Trophoblast cell (in vitro differentiated cells and primary cell): ENCODE data around the gene PLXDC2.

Source experiments
- DNase-seq, 2 donors: peaks; one replicate each; pipeline ENCODE4 v3.0.0-alpha.2; 2016
- H2AFZ ChIP-seq: 2 replicates; pipeline ENCODE4 v1.6.1; 2013; ENCODE audit warnings: low read length, moderate library complexity, mild to moderate bottlenecking; ENCODE audit not compliant: insufficient read depth, poor library complexity
- H2AK5ac ChIP-seq: 2 replicates; pipeline ENCODE4 v1.6.1; 2013; ENCODE audit warnings: mild to moderate bottlenecking, low read length
- H2BK120ac ChIP-seq: 2 replicates; pipeline ENCODE4 v1.6.1; 2013; ENCODE audit warnings: low read length, mild to moderate bottlenecking, moderate library complexity; ENCODE audit not compliant: insufficient read depth, poor library complexity
- H2BK12ac ChIP-seq: 2 replicates; pipeline ENCODE4 v1.6.1; 2013; ENCODE audit warnings: mild to moderate bottlenecking, low read length, moderate library complexity
- H2BK5ac ChIP-seq: 2 replicates; pipeline ENCODE4 v1.6.1; 2013; ENCODE audit warnings: low read length, low read depth, moderate library complexity, mild to moderate bottlenecking; ENCODE audit not compliant: poor library complexity
- H3K14ac ChIP-seq: 2 replicates; pipeline ENCODE4 v1.6.1; 2013; ENCODE audit warnings: mild to moderate bottlenecking, low read length
- H3K18ac ChIP-seq: 2 replicates; pipeline ENCODE4 v1.6.1; 2013; ENCODE audit warnings: mild to moderate bottlenecking, low read length
- H3K23ac ChIP-seq: 2 replicates; pipeline ENCODE4 v1.6.1; 2013; ENCODE audit warnings: low read length
- H3K27ac ChIP-seq: 2 replicates; pipeline ENCODE4 v1.5.1; 2013; ENCODE audit warnings: low read depth, mild to moderate bottlenecking, inconsistent platforms, low read length, moderate library complexity
- H3K27me3 ChIP-seq: 2 replicates; pipeline ENCODE4 v1.6.1; 2013; ENCODE audit warnings: inconsistent platforms, mild to moderate bottlenecking, low read length, moderate library complexity; ENCODE audit not compliant: insufficient read depth
- H3K36me3 ChIP-seq, 2 experiments: 1 replicate in 1 of 2; 2 replicates in 1 of 2; pipeline ENCODE4 v1.6.1; 2013; ENCODE audit warnings: low read length in 2 of 2, mild to moderate bottlenecking in 2 of 2, moderate library complexity in 1 of 2; ENCODE audit not compliant: insufficient read depth in 2 of 2, control insufficient read depth in 1 of 2
- H3K4ac ChIP-seq: 2 replicates; pipeline ENCODE4 v1.6.1; 2013; ENCODE audit warnings: low read depth, mild to moderate bottlenecking, low read length, moderate library complexity
- H3K4me1 ChIP-seq, 2 experiments: 1 replicate in 1 of 2; 2 replicates in 1 of 2; pipeline ENCODE4 v1.6.1; 2013; ENCODE audit warnings: low read length in 2 of 2, mild to moderate bottlenecking in 2 of 2, moderate library complexity in 1 of 2; ENCODE audit not compliant: insufficient read depth in 2 of 2, control insufficient read depth in 1 of 2
- H3K4me2 ChIP-seq: 2 replicates; pipeline ENCODE4 v1.6.1; 2013; ENCODE audit warnings: inconsistent platforms, mild to moderate bottlenecking, low read length, moderate library complexity
- H3K4me3 ChIP-seq: 2 replicates; pipeline ENCODE4 v1.5.1; 2013; ENCODE audit warnings: mild to moderate bottlenecking, low read depth, low read length, inconsistent platforms
- H3K79me1 ChIP-seq: one replicate; pipeline ENCODE4 v1.6.1; 2013; ENCODE audit warnings: low read length
- H3K79me2 ChIP-seq: 2 replicates; pipeline ENCODE4 v1.6.1; 2013; ENCODE audit warnings: low read length, mild to moderate bottlenecking; ENCODE audit not compliant: control insufficient read depth, insufficient read depth, poor library complexity
- H3K9ac ChIP-seq: 2 replicates; pipeline ENCODE4 v1.6.1; 2013; ENCODE audit warnings: mild to moderate bottlenecking, low read length
- H3K9me3 ChIP-seq: 2 replicates; pipeline ENCODE4 v1.6.1; 2013; ENCODE audit warnings: low read depth, mild to moderate bottlenecking, control low read depth, inconsistent platforms, low read length; ENCODE audit not compliant: insufficient read depth
- H4K12ac ChIP-seq: 2 replicates; pipeline ENCODE4 v1.6.1; 2013; ENCODE audit warnings: low read depth, mild to moderate bottlenecking, low read length, moderate library complexity
- H4K8ac ChIP-seq: 2 replicates; pipeline ENCODE4 v1.6.1; 2013; ENCODE audit warnings: low read depth, mild to moderate bottlenecking, low read length, moderate library complexity
- H4K91ac ChIP-seq: one replicate; pipeline ENCODE4 v1.6.1; 2013; ENCODE audit warnings: low read depth, mild to moderate bottlenecking, low read length, moderate library complexity
- WGBS: extraction: QIAGEN DNeasy Blood & Tissue Kit; methylation state at CpG from one replicate; pipeline ENCODE4 v1.1.7; 2013; ENCODE audit warnings: missing lambda C conversion rate; ENCODE audit not compliant: insufficient read length, insufficient coverage; ENCODE audit errors: extremely low coverage; 5-methylcytosine and 5-hydroxymethylcytosine counted together

PLXDC2 gene

GRCh38 chr10:20277820-20278219, 461.6 kb downstream of the PLXDC2 start:
- WGBS = no CpG with 5 or more reads among the region's 3 CpGs

GRCh38 chr10:20281579-20281978, 465.3 kb downstream of the PLXDC2 start:
- no peak overlapping the region for H3K4me2 ChIP-seq
- no peak overlapping the region for H2AFZ ChIP-seq
- H3K27ac ChIP-seq = no peak overlapping the region
- no peak overlapping the region for H3K4ac ChIP-seq
- no peak overlapping the region for H4K8ac ChIP-seq
- H3K9ac ChIP-seq = no peak overlapping the region
- no peak overlapping the region for H3K4me3 ChIP-seq
- H3K79me1 ChIP-seq = peaks cover 5% of the 10 kb centered on the region
- H3K79me2 ChIP-seq = no peaks in the 10 kb centered on the region
- H3K36me3 ChIP-seq = no peaks in the 10 kb centered on the region
- no peaks in the 10 kb centered on the region for H3K27me3 ChIP-seq
- H4K12ac ChIP-seq = no peak overlapping the region
- no peak overlapping the region for H2AK5ac ChIP-seq
- no peak overlapping the region for H4K91ac ChIP-seq
- H3K14ac ChIP-seq = no peak overlapping the region
- H3K9me3 ChIP-seq = no peaks in the 10 kb centered on the region
- no peak overlapping the region for H2BK120ac ChIP-seq
- WGBS = no CpG with 5 or more reads among the region's 1 CpG
- peaks cover 0 to 5% of the 10 kb centered on the region in 2 experiments for H3K4me1 ChIP-seq
- no peak overlapping the region for H2BK5ac ChIP-seq
- peak in 1 of 2 donors; percentile 46 for DNase-seq
- no peak overlapping the region for H2BK12ac ChIP-seq
- no peak overlapping the region for H3K23ac ChIP-seq
- no peak overlapping the region for H3K18ac ChIP-seq

More at GRCh38 chr10:20277820-20278219, 461.6 kb downstream of the PLXDC2 start:
- Histone ChIP-seq H3K79me1 (peaks cover 15% of the 10 kb centered on the region), H3K4ac (no peak overlapping the region), H2BK5ac (peak overlapping the region; percentile 8), H3K4me2 (no peak overlapping the region), H2BK12ac (peak overlapping the region; percentile 37), H3K27me3 (no peaks in the 10 kb centered on the region), H4K91ac (peak overlapping the region; percentile 23), H3K14ac (no peak overlapping the region), H4K12ac (no peak overlapping the region), H3K9me3 (no peaks in the 10 kb centered on the region), H3K4me3 (no peak overlapping the region), H2AK5ac (peak overlapping the region; percentile 18), H2AFZ (no peak overlapping the region), H3K4me1 (peaks cover 6 to 14% of the 10 kb centered on the region in 2 experiments), H3K9ac (no peak overlapping the region), H3K18ac (no peak overlapping the region), H3K27ac (peak overlapping the region; percentile 46), H4K8ac (no peak overlapping the region), H3K36me3 (no peaks in the 10 kb centered on the region), H3K23ac (no peak overlapping the region), H3K79me2 (no peaks in the 10 kb centered on the region), H2BK120ac (peak overlapping the region; percentile 29)
- no peak for DNase-seq

GRCh38 chr10:20287586-20287985, 471.4 kb downstream of the PLXDC2 start:
- H2BK5ac ChIP-seq = no peak overlapping the region
- H4K8ac ChIP-seq = no peak overlapping the region
- H3K4ac ChIP-seq = no peak overlapping the region
- H3K4me1 ChIP-seq = peaks cover 2% of the 10 kb centered on the region in 2 experiments
- H4K91ac ChIP-seq = no peak overlapping the region
- no peak overlapping the region for H2AK5ac ChIP-seq
- no peak overlapping the region for H3K4me2 ChIP-seq
- H3K23ac ChIP-seq = no peak overlapping the region
- DNase-seq = no peak
- H3K36me3 ChIP-seq = no peaks in the 10 kb centered on the region
- peaks cover 2% of the 10 kb centered on the region for H3K9me3 ChIP-seq
- H3K18ac ChIP-seq = no peak overlapping the region
- no peak overlapping the region for H3K9ac ChIP-seq
- H2BK120ac ChIP-seq = no peak overlapping the region
- no peak overlapping the region for H4K12ac ChIP-seq
- no peak overlapping the region for H3K27ac ChIP-seq
- H2BK12ac ChIP-seq = no peak overlapping the region
- H2AFZ ChIP-seq = no peak overlapping the region
- H3K79me2 ChIP-seq = no peaks in the 10 kb centered on the region
- no CpG with 5 or more reads among the region's 5 CpGs for WGBS
- H3K4me3 ChIP-seq = no peak overlapping the region
- no peaks in the 10 kb centered on the region for H3K27me3 ChIP-seq
- H3K14ac ChIP-seq = no peak overlapping the region
- peaks cover 2% of the 10 kb centered on the region for H3K79me1 ChIP-seq

- no peak for DNase-seq
- no peaks in the 10 kb centered on the region for H3K27me3 ChIP-seq
Observed at GRCh38 chr10:20288060-20288459, 471.8 kb downstream of the PLXDC2 start.

More at GRCh38 chr10:20288060-20288459, 471.8 kb downstream of the PLXDC2 start:
- H4K91ac ChIP-seq = no peak overlapping the region
- no peak overlapping the region for H3K4ac ChIP-seq
- peaks cover 2% of the 10 kb centered on the region in 2 experiments for H3K4me1 ChIP-seq
- no peak overlapping the region for H3K23ac ChIP-seq
- no peak overlapping the region for H3K9ac ChIP-seq
- no peak overlapping the region for H2BK120ac ChIP-seq
- H3K79me1 ChIP-seq = peaks cover 2% of the 10 kb centered on the region
- no peak overlapping the region for H2AK5ac ChIP-seq
- no peak overlapping the region for H3K4me3 ChIP-seq
- H2BK12ac ChIP-seq = peak overlapping the region; percentile 59
- no peaks in the 10 kb centered on the region for H3K79me2 ChIP-seq
- H3K14ac ChIP-seq = no peak overlapping the region
- H3K4me2 ChIP-seq = no peak overlapping the region
- no CpG with 5 or more reads among the region's 6 CpGs for WGBS
- H2AFZ ChIP-seq = no peak overlapping the region
- no peak overlapping the region for H3K27ac ChIP-seq
- H4K12ac ChIP-seq = no peak overlapping the region
- no peaks in the 10 kb centered on the region for H3K36me3 ChIP-seq
- no peak overlapping the region for H3K18ac ChIP-seq
- peak overlapping the region; percentile 18 for H2BK5ac ChIP-seq
- H3K9me3 ChIP-seq = peaks cover 2% of the 10 kb centered on the region
- no peak overlapping the region for H4K8ac ChIP-seq
